ENCODE data around the gene KCNH5. TPM values are rescaled to one million over a fixed set of nuclear protein-coding genes. Genes with fewer than 3 reads are reported as not detected.

KCNH5 gene
- total RNA-seq, 1 donor from 2014 or later = not detected

GRCh38 chr14:63051992-63052391 lies 6.7 kb upstream of the KCNH5 start:
- H3K4me3 ChIP-seq (ENCODE audit: low read depth, low read length) = no peak overlapping the region
- no peak for DNase-seq (ENCODE audit: low read depth)
- TF ChIP-seq, protein P1, sequence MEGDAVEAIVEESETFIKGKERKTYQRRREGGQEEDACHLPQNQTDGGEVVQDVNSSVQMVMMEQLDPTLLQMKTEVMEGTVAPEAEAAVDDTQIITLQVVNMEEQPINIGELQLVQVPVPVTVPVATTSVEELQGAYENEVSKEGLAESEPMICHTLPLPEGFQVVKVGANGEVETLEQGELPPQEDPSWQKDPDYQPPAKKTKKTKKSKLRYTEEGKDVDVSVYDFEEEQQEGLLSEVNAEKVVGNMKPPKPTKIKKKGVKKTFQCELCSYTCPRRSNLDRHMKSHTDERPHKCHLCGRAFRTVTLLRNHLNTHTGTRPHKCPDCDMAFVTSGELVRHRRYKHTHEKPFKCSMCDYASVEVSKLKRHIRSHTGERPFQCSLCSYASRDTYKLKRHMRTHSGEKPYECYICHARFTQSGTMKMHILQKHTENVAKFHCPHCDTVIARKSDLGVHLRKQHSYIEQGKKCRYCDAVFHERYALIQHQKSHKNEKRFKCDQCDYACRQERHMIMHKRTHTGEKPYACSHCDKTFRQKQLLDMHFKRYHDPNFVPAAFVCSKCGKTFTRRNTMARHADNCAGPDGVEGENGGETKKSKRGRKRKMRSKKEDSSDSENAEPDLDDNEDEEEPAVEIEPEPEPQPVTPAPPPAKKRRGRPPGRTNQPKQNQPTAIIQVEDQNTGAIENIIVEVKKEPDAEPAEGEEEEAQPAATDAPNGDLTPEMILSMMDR (conservative IDR thresholded peaks at IDR 0.05; ENCODE audit: low read depth, low read length) = no peak

GRCh38 chr14:63051301-63051700 lies 6.0 kb upstream of the KCNH5 start:
- TF ChIP-seq, protein P1 (conservative IDR thresholded peaks at IDR 0.05; ENCODE audit: low read depth, low read length) = no peak
- DNase-seq (ENCODE audit: low read depth) = no peak
- H3K4me3 ChIP-seq (ENCODE audit: low read depth, low read length) = no peak overlapping the region

DNA sequence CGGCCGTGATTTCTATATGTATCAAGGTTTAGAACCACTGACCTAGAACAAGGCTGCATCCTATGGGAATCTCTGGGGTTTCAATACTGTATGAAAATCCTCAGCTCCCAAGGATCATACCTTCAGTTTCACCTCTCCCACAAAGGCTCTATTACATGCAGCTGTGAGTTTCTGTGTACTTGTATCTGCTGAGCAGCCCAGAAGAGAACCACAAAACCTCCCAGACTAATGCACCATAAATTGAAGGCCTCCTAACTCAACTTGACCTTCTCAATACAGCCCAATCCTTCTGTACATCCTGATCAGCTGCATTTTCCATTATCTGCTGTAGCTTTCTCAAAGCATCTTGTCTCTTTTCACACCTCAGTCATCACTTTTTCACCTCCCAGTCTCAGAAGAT lies 5.4 kb upstream of the KCNH5 start:
- DNase-seq (ENCODE audit: low read depth) = no peak
- TF ChIP-seq, protein P1 (conservative IDR thresholded peaks at IDR 0.05; ENCODE audit: low read depth, low read length) = no peak
- H3K4me3 ChIP-seq (ENCODE audit: low read depth, low read length) = no peak overlapping the region

GRCh38 chr14:63046339-63047268 lies 1.3 kb upstream of the KCNH5 start:
- H3K4me3 ChIP-seq (ENCODE audit: low read depth, low read length) = no peak overlapping the region
- no peak for DNase-seq (ENCODE audit: low read depth)
- TF ChIP-seq, protein P1 (conservative IDR thresholded peaks at IDR 0.05; ENCODE audit: low read depth, low read length) = no peak

- TF ChIP-seq, protein P1 (conservative IDR thresholded peaks at IDR 0.05; ENCODE audit: low read depth, low read length) = no peak
- DNase-seq (ENCODE audit: low read depth) = no peak
- H3K4me3 ChIP-seq (ENCODE audit: low read depth, low read length) = no peak overlapping the region
Measured at GRCh38 chr14:63045612-63046320, 508 bp upstream of the KCNH5 start.

DNA sequence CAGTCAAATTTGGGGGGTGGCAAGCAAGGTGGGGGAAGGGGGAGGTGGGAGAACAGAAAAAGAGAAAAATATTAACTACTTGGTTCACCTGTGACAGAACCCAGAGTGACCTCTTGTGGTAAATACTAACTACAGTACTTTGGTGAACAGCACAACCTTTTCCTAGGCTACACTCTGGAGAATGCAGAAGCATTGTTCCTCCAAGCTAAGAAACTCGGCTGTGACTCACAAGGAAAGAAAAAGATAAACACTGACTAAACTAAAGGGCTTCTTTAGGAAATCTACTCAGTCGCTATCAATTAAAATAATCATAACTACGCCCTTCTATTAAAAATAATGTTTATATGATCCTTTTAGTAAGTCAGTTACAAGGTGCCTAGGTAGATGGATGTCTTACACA lies 5.4 kb downstream of the KCNH5 start:
- TF ChIP-seq, protein P1 (conservative IDR thresholded peaks at IDR 0.05; ENCODE audit: low read depth, low read length) = peak; percentile 55
- DNase-seq (ENCODE audit: low read depth) = peak; percentile 15
- no peak overlapping the region for H3K4me3 ChIP-seq (ENCODE audit: low read depth, low read length)
